Stimulated activated CD4-positive, alpha-beta T cell treated with anti-CD3 and anti-CD28 coated beads, Interleukin-1b, Interleukin-23, amount 100 ng/mL, for 1 hour (primary cell): ENCODE data around the gene CADM4.

ENCODE experiments used
- DNase-seq, 2 donors: peaks; one replicate each; pipeline ENCODE4 v3.0.0-alpha.2; 2020; ENCODE audit warnings: low read depth in 2 of 2

CADM4 gene

GRCh38 chr19:43586346-43586745, 53.3 kb downstream of the CADM4 start:
- DNase-seq, result no peak

- no peak for DNase-seq
Measured at GRCh38 chr19:43584484-43584883, 55.2 kb downstream of the CADM4 start.

GRCh38 chr19:43582495-43582894, 57.2 kb downstream of the CADM4 start:
- no peak for DNase-seq

- no peak for DNase-seq
Measured at GRCh38 chr19:43581467-43581866, 58.2 kb downstream of the CADM4 start.

GRCh38 chr19:43578787-43579186, 60.9 kb downstream of the CADM4 start:
- no peak for DNase-seq

GRCh38 chr19:43575955-43576878, 63.4 kb downstream of the CADM4 start:
- no peak for DNase-seq

GRCh38 chr19:43575156-43575950, 64.3 kb downstream of the CADM4 start, which contains the start of the genes PINLYP and XRCC1:
Gene PINLYP (plus strand): TSS chr19:43575801. CDS start chr19:43577192, 1,391 bp downstream.
Gene XRCC1 (minus strand): TSS chr19:43575527. CDS start chr19:43575458, 69 bp downstream.
- DNase-seq, result peak; percentile 82 to 90

- no peak for DNase-seq
Measured at GRCh38 chr19:43574424-43575155, 65.1 kb downstream of the CADM4 start.
